GM13977 (cell line): ENCODE results near the gene PTPRU.
A peak's percentile ranks its signal among the peaks of the same experiment; 100 is the strongest.

Experiments used
- DNase-seq: peaks from one replicate; pipeline ENCODE4 v3.0.0; 2012; ENCODE audit warnings: low spot score
- CTCF ChIP-seq: IDR thresholded peaks from 2 replicates; pipeline ENCODE4 v1.5.1; 2012; ENCODE audit warnings: mild to moderate bottlenecking, control low read depth; ENCODE audit not compliant: insufficient read depth; ENCODE audit errors: extremely low read depth, missing control alignments
- in situ Hi-C: fragments of 300-500 bp; cut with MboI; formaldehyde crosslinking; loops from one replicate; pipeline ENCODE4 v1.12.0; 2022; ENCODE audit warnings: low sequenced_read_pairs, low pct_unique_long_range_greater_than_20kb, mixed read lengths, inconsistent platforms; ENCODE audit not compliant: unreplicated experiment

The PTPRU gene

GRCh38 chr1:29240986-29241385 is 4.7 kb downstream of the PTPRU start:
- in situ Hi-C loops = no loop called here
- no peak for DNase-seq
- TF ChIP-seq CTCF = no peak

GRCh38 chr1:29243023-29243870 is 6.9 kb downstream of the PTPRU start:
- DNase-seq = no peak
- TF ChIP-seq CTCF = no peak
- in situ Hi-C loops = no loop called here

- DNase-seq = no peak
- in situ Hi-C loops = no loop called here
- TF ChIP-seq CTCF = no peak
These were observed 7.5 kb downstream of the PTPRU start for GRCh38 chr1:29243871-29244200.

- no peak for DNase-seq
- no peak for TF ChIP-seq CTCF
- in situ Hi-C loops = no loop called here
These were observed 8.9 kb downstream of the PTPRU start for GRCh38 chr1:29245261-29245660.

GRCh38 chr1:29245876-29246275 is 9.6 kb downstream of the PTPRU start:
- no peak for DNase-seq
- peak; percentile 29 for TF ChIP-seq CTCF
- in situ Hi-C loops = no loop called here

- no peak for DNase-seq
- in situ Hi-C loops = no loop called here
These were observed 10.7 kb downstream of the PTPRU start for GRCh38 chr1:29247044-29247443.

More at GRCh38 chr1:29247044-29247443, 10.7 kb downstream of the PTPRU start:
- no peak for TF ChIP-seq CTCF
